GM21723 (cell line): ENCODE data around the gene DUSP22.
A peak's percentile ranks its signal among the peaks of the same experiment; 100 is the strongest.
"Not testable (repeated sequence)": the region's sequence is repeated elsewhere in the genome, so short reads cannot be mapped to it uniquely, and the experiment has no call there.

Experiments used
- ATAC-seq: cut with Tn5 transposase; IDR thresholded peaks from one replicate; pipeline ENCODE4 v1.9.1; 2021; ENCODE audit warnings: mild to moderate bottlenecking, moderate library complexity; ENCODE audit not compliant: unreplicated experiment

Gene DUSP22

GRCh38 chr6:322940-323729 lies 30.8 kb downstream of the DUSP22 start:
- peak; percentile 15 for ATAC-seq

GRCh38 chr6:323730-324088 lies 31.4 kb downstream of the DUSP22 start:
- no peak for ATAC-seq

DNA sequence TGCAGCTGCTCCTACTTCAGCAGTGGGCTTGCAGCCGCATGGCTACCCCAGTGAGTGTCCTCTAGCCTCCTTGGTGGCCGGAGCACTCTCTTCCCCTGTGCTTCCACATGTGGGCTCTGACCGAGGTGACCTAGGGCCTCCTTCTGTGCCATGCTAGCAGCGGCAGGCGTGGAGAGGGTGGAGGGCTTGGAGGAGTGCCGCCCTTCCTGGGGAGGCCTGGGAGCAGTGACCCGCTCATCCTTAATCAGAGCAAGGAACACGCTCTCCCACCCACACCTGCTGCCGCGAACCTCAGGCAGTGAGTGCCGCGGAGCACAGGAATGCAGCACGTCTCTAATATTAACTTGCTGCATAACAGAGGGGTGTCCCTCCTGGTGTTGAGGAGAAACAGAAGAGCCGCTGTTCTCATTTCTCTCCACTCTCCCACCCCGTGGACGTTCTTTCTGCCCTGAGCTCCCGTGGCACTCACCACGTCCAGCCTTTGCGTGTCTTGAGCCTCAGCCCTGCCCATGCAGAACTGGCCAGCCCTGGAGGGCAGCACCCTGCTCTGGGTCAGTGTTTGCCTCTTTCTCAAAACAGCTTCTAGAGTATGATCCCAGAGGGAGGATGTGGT lies 31.9 kb downstream of the DUSP22 start:
- ATAC-seq: no peak

GRCh38 chr6:324729-325125 lies 32.4 kb downstream of the DUSP22 start:
- no peak for ATAC-seq

- not testable (repeated sequence) for ATAC-seq
Measured at GRCh38 chr6:325161-325860, 33.0 kb downstream of the DUSP22 start.

DNA sequence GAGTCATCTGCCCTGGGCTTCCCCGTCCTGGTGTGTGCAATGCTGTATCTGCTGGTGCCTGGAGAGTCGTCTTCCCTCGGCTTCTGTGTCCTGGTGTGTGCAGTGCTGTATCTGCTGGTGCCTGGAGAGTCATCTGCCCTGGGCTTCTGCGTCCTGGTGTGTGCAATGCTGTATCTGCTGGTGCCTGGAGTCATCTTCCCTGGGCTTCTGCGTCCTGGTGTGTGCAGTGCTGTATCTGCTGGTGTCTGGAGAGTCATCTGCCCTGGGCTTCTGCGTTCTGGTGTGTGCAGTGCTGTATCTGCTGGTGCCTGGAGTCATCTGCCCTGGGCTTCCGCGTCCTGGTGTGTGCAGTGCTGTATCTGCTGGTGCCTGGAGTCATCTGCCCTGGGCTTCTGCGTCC lies 33.8 kb downstream of the DUSP22 start:
- not testable (repeated sequence) for ATAC-seq

GRCh38 chr6:326896-327537 lies 34.7 kb downstream of the DUSP22 start:
- ATAC-seq: no peak

DNA sequence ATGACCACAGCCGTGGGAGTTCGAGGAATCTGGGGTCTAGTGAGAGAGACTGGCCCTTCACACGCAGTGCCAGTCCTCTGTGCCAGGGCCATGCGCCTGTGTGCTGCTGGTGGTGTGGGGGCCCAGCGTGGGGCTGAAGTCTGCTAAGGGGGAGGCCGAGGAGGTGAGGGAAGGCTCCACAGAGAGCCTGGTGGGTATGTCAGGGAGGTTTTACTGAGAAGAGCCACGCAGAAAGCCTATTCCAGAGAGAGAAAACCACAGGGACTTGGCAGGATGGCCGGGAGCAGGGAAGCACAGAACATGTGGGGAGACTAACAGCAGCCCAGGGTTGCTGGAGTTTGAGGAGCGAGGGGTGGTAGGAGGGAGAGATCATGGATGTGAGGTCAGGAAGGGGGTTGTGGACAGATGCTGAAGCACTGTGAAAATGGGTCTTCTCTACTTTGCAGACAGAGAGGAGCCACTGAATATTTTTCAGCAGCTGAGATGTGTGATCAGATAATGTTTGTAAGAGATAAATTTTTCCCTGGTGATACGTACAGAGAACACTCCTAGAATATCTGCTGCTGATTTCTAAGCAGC lies 35.3 kb downstream of the DUSP22 start:
- ATAC-seq: peak; percentile 1

- ATAC-seq: peak; percentile 78
Measured at GRCh38 chr6:328136-328670, 35.9 kb downstream of the DUSP22 start.

DNA sequence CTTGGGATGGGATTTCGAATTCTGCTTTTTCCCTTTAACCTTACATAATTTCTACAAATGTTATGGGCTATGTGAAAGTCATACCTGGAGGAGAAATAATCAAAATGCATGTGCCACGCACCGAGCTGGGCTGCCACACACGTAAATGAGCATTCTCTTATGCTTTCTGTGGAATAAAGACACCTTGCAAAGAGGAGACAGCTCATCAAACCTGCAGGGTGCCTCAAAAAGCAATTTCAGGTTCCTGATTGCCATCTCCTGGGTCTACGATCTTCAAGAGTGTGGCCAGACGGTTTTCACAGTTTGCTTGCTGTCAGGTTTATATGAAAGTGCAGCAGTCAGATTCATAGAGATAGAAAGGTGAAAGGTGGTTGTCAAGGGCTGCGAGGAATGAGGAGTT lies 36.6 kb downstream of the DUSP22 start:
- ATAC-seq: no peak

DNA sequence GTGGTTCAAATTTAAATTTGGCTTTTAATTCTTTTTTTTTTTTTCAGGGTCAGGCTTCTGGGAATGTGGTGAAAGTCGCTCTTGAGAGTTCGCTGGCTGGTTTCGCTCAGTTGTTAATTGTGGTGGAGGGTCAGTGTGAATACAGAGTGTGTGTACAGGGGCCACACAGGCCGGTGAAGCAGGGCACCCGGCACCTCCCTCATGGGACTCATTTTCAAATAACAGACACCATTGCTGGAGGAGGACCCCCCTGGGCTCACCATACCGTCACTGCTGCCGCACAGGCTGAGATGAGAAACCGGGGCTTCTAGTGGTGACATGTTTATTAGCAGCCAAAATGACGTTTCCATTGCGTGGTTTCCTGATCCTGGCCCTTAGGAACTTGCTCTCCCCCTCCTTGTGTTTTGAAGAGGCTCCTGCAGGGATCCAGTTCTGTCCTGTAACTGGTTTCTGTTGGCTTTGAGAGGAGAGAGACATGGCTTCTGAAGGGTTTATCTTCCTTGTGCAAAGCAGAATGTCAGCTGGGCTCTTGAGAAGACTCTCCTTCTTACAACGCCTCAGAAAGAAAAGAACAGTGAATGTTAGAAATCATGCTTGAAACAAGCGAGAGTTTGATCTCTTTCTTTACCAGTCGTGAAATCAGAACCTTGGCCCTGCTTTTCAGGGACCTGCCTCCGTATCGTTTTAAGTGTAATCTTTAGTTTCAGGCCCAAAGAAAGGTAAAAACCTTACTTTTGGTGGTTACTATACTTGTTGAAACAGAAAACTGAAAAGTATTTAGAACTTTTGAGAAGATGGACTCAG lies 37.8 kb downstream of the DUSP22 start:
- ATAC-seq: peak; percentile 17

GRCh38 chr6:330948-331347 lies 38.7 kb downstream of the DUSP22 start:
- ATAC-seq: no peak

GRCh38 chr6:331622-332521 lies 39.6 kb downstream of the DUSP22 start:
- peak; percentile 45 for ATAC-seq

DNA sequence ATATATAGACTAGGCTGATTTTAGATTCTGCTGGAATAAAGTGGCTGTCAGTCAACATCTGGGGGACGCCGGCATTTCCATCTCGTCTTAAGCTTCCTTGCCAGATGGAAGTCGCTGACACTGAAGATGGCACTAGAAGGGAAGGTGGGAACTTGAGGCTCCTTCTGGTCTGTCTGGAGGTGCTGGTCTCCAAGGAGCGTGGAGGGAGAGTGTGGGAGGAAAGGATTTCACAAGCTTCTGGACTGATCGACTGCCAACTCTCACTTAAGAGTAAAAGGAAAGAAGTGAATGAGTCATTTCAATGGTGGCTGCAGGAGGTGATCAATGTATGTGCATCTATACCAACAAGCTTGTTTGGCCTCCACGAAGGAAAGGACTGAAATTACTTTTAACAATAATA lies 40.4 kb downstream of the DUSP22 start:
- ATAC-seq: no peak

GRCh38 chr6:333379-334002 lies 41.2 kb downstream of the DUSP22 start:
- ATAC-seq: no peak

DNA sequence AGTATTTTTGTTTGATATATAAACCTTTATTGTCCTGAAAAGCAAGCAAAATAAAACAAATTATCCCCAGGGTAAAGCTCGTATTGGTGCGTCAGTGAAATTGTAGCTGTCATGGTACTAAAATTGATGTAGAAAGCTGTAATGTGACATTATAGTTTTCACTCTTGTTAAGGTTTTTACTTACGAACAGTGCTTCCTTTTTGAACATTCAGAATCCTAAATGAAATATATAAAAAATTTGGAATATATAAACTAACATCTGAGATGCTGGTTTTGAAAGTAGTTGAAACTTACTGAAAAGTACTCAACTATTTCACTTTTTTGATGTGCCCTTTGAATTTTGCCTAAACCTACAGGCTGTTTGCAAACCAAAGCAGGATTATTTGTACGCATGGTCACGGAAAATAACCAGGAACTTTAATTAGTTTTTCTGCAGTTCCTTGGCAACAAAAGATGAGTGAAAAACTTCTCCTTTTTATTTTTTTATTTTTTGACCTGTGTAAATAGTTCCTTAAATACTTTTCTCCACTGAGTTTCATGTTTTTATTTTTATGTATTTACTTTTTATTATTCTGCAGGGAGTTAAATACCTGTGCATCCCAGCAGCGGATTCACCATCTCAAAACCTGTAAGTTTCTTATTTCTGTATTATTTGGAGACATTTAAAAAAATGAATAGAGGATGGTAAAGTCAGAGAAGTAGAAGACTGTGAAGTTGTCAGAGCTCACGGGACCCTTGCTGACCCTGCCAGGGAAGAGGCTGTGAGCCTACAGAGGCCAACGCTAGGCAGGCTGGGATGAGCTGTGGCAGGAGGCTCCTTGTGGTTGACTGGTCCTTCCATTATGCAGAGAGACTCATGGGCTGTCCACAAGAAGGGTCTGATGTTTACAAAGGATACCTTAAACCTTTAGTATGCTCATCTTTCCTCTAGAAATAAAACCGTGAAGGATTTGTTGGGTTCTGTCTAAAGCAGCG lies 42.5 kb downstream of the DUSP22 start:
- ATAC-seq: no peak

DNA sequence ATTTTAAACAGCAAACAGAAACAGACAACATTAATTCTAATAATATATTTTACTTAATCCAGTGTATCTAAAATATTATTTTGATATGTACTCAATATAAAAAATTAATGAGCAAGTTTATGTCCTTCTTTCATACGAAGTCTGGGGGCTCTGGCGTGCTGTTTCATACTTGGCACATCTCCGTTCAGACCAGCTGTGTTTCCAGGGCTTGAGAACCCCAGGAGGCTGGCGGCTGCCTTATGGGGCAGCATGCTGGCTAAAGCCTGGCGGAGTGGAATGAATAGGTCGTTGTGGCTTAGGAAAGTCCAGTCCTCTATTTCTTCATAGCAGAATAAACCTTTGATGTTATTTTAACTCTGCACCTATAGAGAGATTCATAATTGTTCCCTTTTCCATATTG lies 43.3 kb downstream of the DUSP22 start:
- ATAC-seq: no peak
